Measurements from ENCODE around the gene RFPL3.
A peak's percentile ranks its signal among the peaks of the same experiment; 100 is the strongest.

Gene RFPL3

GRCh38 chr22:32333141-32333768 is 24.4 kb upstream of the RFPL3 start:
- Histone ChIP-seq H3K14ac (ENCODE audit: low read length) (peak overlapping the region; percentile 97), H3K9ac (ENCODE audit: low read depth, low read length, poor library complexity) (no peak overlapping the region), H3K4me1 (ENCODE audit: control insufficient read depth in 2 of 2, insufficient read depth in 1 of 2, low read depth in 1 of 2, low read length in 2 of 2) (peaks cover 31 to 38% of the 10 kb centered on the region in 2 donors), H3K27ac (replicated peaks; ENCODE audit: low read length) (no peak overlapping the region), H4K91ac (ENCODE audit: low read depth, low read length, poor library complexity) (peak overlapping the region; percentile 86), H2BK5ac (ENCODE audit: low read length) (peak overlapping the region; percentile 97), H3K27me3 (ENCODE audit: control insufficient read depth in 3 of 3, insufficient read depth in 3 of 3, low read depth in 1 of 3, low read length in 3 of 3) (no peaks in the 10 kb centered on the region), H2BK120ac (ENCODE audit: low read depth, low read length) (peak overlapping the region; percentile 91), H3K36me3 (replicated peaks in 1 of 2; ENCODE audit: control insufficient read depth in 2 of 2, insufficient read depth in 2 of 2, low read length in 2 of 2) (no peaks in the 10 kb centered on the region), H3K23ac (ENCODE audit: low read depth, low read length, poor library complexity) (peak overlapping the region; percentile 19), H3K4ac (ENCODE audit: low read length) (peak overlapping the region; percentile 71), H3K18ac (ENCODE audit: low read length) (peak overlapping the region; percentile 90), H3K9me3 (replicated peaks in 1 of 2; ENCODE audit: control insufficient read depth in 2 of 2, insufficient read depth in 1 of 2, low read depth in 1 of 2, low read length in 2 of 2) (peaks cover 0 to 2% of the 10 kb centered on the region in 2 donors), H2BK12ac (ENCODE audit: low read length) (peak overlapping the region; percentile 80), H3K4me2 (ENCODE audit: insufficient read depth, low read length, poor library complexity, severe bottlenecking) (no peak overlapping the region), H3K79me1 (ENCODE audit: low read depth, low read length) (peaks cover 3% of the 10 kb centered on the region), H2BK15ac (ENCODE audit: low read length) (peak overlapping the region; percentile 76), H3K4me3 (ENCODE audit: low read length in 2 of 2) (no peak overlapping the region), H4K8ac (ENCODE audit: low read depth, low read length) (peak overlapping the region; percentile 58), H2AK5ac (ENCODE audit: low read depth, low read length) (peak overlapping the region; percentile 93), H2AFZ (ENCODE audit: low read length) (peak overlapping the region; percentile 44)
- no CpG with 5 or more reads among the region's 10 CpGs for WGBS, 2 donors (ENCODE audit: extremely low coverage in 2 of 2, insufficient read length in 2 of 2, insufficient replicate concordance in 1 of 2)
- DNase-seq (ENCODE audit: low spot score) = no peak

GRCh38 chr22:32333769-32334659 is 23.7 kb upstream of the RFPL3 start:
- WGBS, 2 donors (ENCODE audit: extremely low coverage in 2 of 2, insufficient read length in 2 of 2, insufficient replicate concordance in 1 of 2) = no CpG with 5 or more reads among the region's 13 CpGs
- Histone ChIP-seq H2AK5ac (ENCODE audit: low read depth, low read length) (peak overlapping the region; percentile 93), H2BK120ac (ENCODE audit: low read depth, low read length) (peak overlapping the region; percentile 91), H4K91ac (ENCODE audit: low read depth, low read length, poor library complexity) (peak overlapping the region; percentile 86), H3K4me2 (ENCODE audit: insufficient read depth, low read length, poor library complexity, severe bottlenecking) (no peak overlapping the region), H3K4me1 (ENCODE audit: control insufficient read depth in 2 of 2, insufficient read depth in 1 of 2, low read depth in 1 of 2, low read length in 2 of 2) (peaks cover 31 to 38% of the 10 kb centered on the region in 2 donors), H3K18ac (ENCODE audit: low read length) (peak overlapping the region; percentile 90), H3K14ac (ENCODE audit: low read length) (peak overlapping the region; percentile 97), H3K27me3 (ENCODE audit: control insufficient read depth in 3 of 3, insufficient read depth in 3 of 3, low read depth in 1 of 3, low read length in 3 of 3) (no peaks in the 10 kb centered on the region), H2BK15ac (ENCODE audit: low read length) (peak overlapping the region; percentile 76), H2BK5ac (ENCODE audit: low read length) (peak overlapping the region; percentile 97), H3K9me3 (replicated peaks in 1 of 2; ENCODE audit: control insufficient read depth in 2 of 2, insufficient read depth in 1 of 2, low read depth in 1 of 2, low read length in 2 of 2) (peaks cover 0 to 2% of the 10 kb centered on the region in 2 donors), H3K4ac (ENCODE audit: low read length) (peak overlapping the region; percentile 71), H4K8ac (ENCODE audit: low read depth, low read length) (peak overlapping the region; percentile 58), H3K27ac (replicated peaks; ENCODE audit: low read length) (peak overlapping the region; percentile 99), H3K4me3 (ENCODE audit: low read length in 2 of 2) (peak overlapping the region in 1 of 2 donors; percentile 60), H3K36me3 (replicated peaks in 1 of 2; ENCODE audit: control insufficient read depth in 2 of 2, insufficient read depth in 2 of 2, low read length in 2 of 2) (no peaks in the 10 kb centered on the region), H2AFZ (ENCODE audit: low read length) (no peak overlapping the region), H3K23ac (ENCODE audit: low read depth, low read length, poor library complexity) (peak overlapping the region; percentile 19), H3K79me1 (ENCODE audit: low read depth, low read length) (peaks cover 3% of the 10 kb centered on the region), H3K9ac (ENCODE audit: low read depth, low read length, poor library complexity) (peak overlapping the region; percentile 82), H2BK12ac (ENCODE audit: low read length) (peak overlapping the region; percentile 63)
- no peak for DNase-seq (ENCODE audit: low spot score)

GRCh38 chr22:32334660-32335365 is 22.9 kb upstream of the RFPL3 start:
- no peak overlapping the region for H3K23ac ChIP-seq (ENCODE audit: low read depth, low read length, poor library complexity)
- H3K14ac ChIP-seq (ENCODE audit: low read length) = peak overlapping the region; percentile 5
- H3K9me3 ChIP-seq (replicated peaks in 1 of 2; ENCODE audit: control insufficient read depth in 2 of 2, insufficient read depth in 1 of 2, low read depth in 1 of 2, low read length in 2 of 2) = peaks cover 0 to 2% of the 10 kb centered on the region in 2 donors
- no peak for DNase-seq (ENCODE audit: low spot score)
- peak overlapping the region; percentile 31 for H3K9ac ChIP-seq (ENCODE audit: low read depth, low read length, poor library complexity)
- peak overlapping the region; percentile 37 for H2AFZ ChIP-seq (ENCODE audit: low read length)
- peak overlapping the region; percentile 94 for H4K8ac ChIP-seq (ENCODE audit: low read depth, low read length)
- peak overlapping the region; percentile 93 for H2AK5ac ChIP-seq (ENCODE audit: low read depth, low read length)
- H3K79me1 ChIP-seq (ENCODE audit: low read depth, low read length) = peaks cover 3% of the 10 kb centered on the region
- peak overlapping the region; percentile 81 for H4K91ac ChIP-seq (ENCODE audit: low read depth, low read length, poor library complexity)
- no peaks in the 10 kb centered on the region for H3K36me3 ChIP-seq (replicated peaks in 1 of 2; ENCODE audit: control insufficient read depth in 2 of 2, insufficient read depth in 2 of 2, low read length in 2 of 2)
- peak overlapping the region; percentile 97 for H2BK5ac ChIP-seq (ENCODE audit: low read length)
- no peaks in the 10 kb centered on the region for H3K27me3 ChIP-seq (ENCODE audit: control insufficient read depth in 3 of 3, insufficient read depth in 3 of 3, low read depth in 1 of 3, low read length in 3 of 3)
- peak overlapping the region; percentile 99 for H3K27ac ChIP-seq (replicated peaks; ENCODE audit: low read length)
- H3K4me2 ChIP-seq (ENCODE audit: insufficient read depth, low read length, poor library complexity, severe bottlenecking) = no peak overlapping the region
- H3K4ac ChIP-seq (ENCODE audit: low read length) = peak overlapping the region; percentile 28
- no peak overlapping the region for H3K4me3 ChIP-seq (ENCODE audit: low read length in 2 of 2)
- peak overlapping the region; percentile 88 for H2BK120ac ChIP-seq (ENCODE audit: low read depth, low read length)
- peaks cover 31 to 40% of the 10 kb centered on the region in 2 donors for H3K4me1 ChIP-seq (ENCODE audit: control insufficient read depth in 2 of 2, insufficient read depth in 1 of 2, low read depth in 1 of 2, low read length in 2 of 2)
- peak overlapping the region; percentile 90 for H3K18ac ChIP-seq (ENCODE audit: low read length)
- no CpG with 5 or more reads among the region's 17 CpGs for WGBS, 2 donors (ENCODE audit: extremely low coverage in 2 of 2, insufficient read length in 2 of 2, insufficient replicate concordance in 1 of 2)
- peak overlapping the region; percentile 63 for H2BK12ac ChIP-seq (ENCODE audit: low read length)
- H2BK15ac ChIP-seq (ENCODE audit: low read length) = peak overlapping the region; percentile 32
